ENCODE measurements around the gene DCXR. TPM values are rescaled to one million over a fixed set of nuclear protein-coding genes. Genes with fewer than 3 reads are reported as not detected.

Gene DCXR
- total RNA-seq, 1 donor = 25.2 TPM

- H3K4me1 ChIP-seq (ENCODE audit: insufficient read depth, low read length) = no peaks in the 10 kb centered on the region
- no peaks in the 10 kb centered on the region for H3K27me3 ChIP-seq (ENCODE audit: insufficient read depth, low read length)
- H3K4me3 ChIP-seq (ENCODE audit: low read length) = no peak overlapping the region
- no peaks in the 10 kb centered on the region for H3K9me3 ChIP-seq (ENCODE audit: low read depth, low read length)
Measured at GRCh38 chr17:81999976-82000802, 37.3 kb downstream of the DCXR start.

GRCh38 chr17:81999587-81999975, 37.9 kb downstream of the DCXR start:
- Histone ChIP-seq H3K9me3 (ENCODE audit: low read depth, low read length) (no peaks in the 10 kb centered on the region), H3K4me1 (ENCODE audit: insufficient read depth, low read length) (no peaks in the 10 kb centered on the region), H3K27me3 (ENCODE audit: insufficient read depth, low read length) (no peaks in the 10 kb centered on the region), H3K4me3 (ENCODE audit: low read length) (no peak overlapping the region)

GRCh38 chr17:81998691-81999438, 38.6 kb downstream of the DCXR start:
- Histone ChIP-seq H3K4me1 (ENCODE audit: insufficient read depth, low read length) (no peaks in the 10 kb centered on the region), H3K27me3 (ENCODE audit: insufficient read depth, low read length) (no peaks in the 10 kb centered on the region), H3K9me3 (ENCODE audit: low read depth, low read length) (no peaks in the 10 kb centered on the region), H3K4me3 (ENCODE audit: low read length) (no peak overlapping the region)

- Histone ChIP-seq H3K4me1 (ENCODE audit: insufficient read depth, low read length) (no peaks in the 10 kb centered on the region), H3K4me3 (ENCODE audit: low read length) (no peak overlapping the region), H3K9me3 (ENCODE audit: low read depth, low read length) (no peaks in the 10 kb centered on the region), H3K27me3 (ENCODE audit: insufficient read depth, low read length) (no peaks in the 10 kb centered on the region)
Measured at GRCh38 chr17:81998212-81998611, 39.3 kb downstream of the DCXR start.

- Histone ChIP-seq H3K4me3 (ENCODE audit: low read length) (no peak overlapping the region), H3K27me3 (ENCODE audit: insufficient read depth, low read length) (no peaks in the 10 kb centered on the region), H3K4me1 (ENCODE audit: insufficient read depth, low read length) (no peaks in the 10 kb centered on the region), H3K9me3 (ENCODE audit: low read depth, low read length) (no peaks in the 10 kb centered on the region)
Measured at GRCh38 chr17:81996757-81997441, 40.6 kb downstream of the DCXR start.

GRCh38 chr17:81996232-81996756, 41.2 kb downstream of the DCXR start:
- H3K4me3 ChIP-seq (ENCODE audit: low read length) = no peak overlapping the region
- H3K27me3 ChIP-seq (ENCODE audit: insufficient read depth, low read length) = no peaks in the 10 kb centered on the region
- no peaks in the 10 kb centered on the region for H3K4me1 ChIP-seq (ENCODE audit: insufficient read depth, low read length)
- no peaks in the 10 kb centered on the region for H3K9me3 ChIP-seq (ENCODE audit: low read depth, low read length)

- no peak overlapping the region for H3K4me3 ChIP-seq (ENCODE audit: low read length)
- H3K4me1 ChIP-seq (ENCODE audit: insufficient read depth, low read length) = no peaks in the 10 kb centered on the region
- no peaks in the 10 kb centered on the region for H3K9me3 ChIP-seq (ENCODE audit: low read depth, low read length)
- no peaks in the 10 kb centered on the region for H3K27me3 ChIP-seq (ENCODE audit: insufficient read depth, low read length)
Measured at GRCh38 chr17:81995463-81996231, 41.9 kb downstream of the DCXR start.

- no peaks in the 10 kb centered on the region for H3K9me3 ChIP-seq (ENCODE audit: low read depth, low read length)
- H3K4me1 ChIP-seq (ENCODE audit: insufficient read depth, low read length) = no peaks in the 10 kb centered on the region
- H3K4me3 ChIP-seq (ENCODE audit: low read length) = no peak overlapping the region
- H3K27me3 ChIP-seq (ENCODE audit: insufficient read depth, low read length) = no peaks in the 10 kb centered on the region
Measured at GRCh38 chr17:81994593-81995462, 42.7 kb downstream of the DCXR start.

GRCh38 chr17:81993729-81994592, 43.5 kb downstream of the DCXR start:
- Histone ChIP-seq H3K9me3 (ENCODE audit: low read depth, low read length) (no peaks in the 10 kb centered on the region), H3K4me1 (ENCODE audit: insufficient read depth, low read length) (no peaks in the 10 kb centered on the region)

GRCh38 chr17:81992306-81993102, 45.0 kb downstream of the DCXR start:
- Histone ChIP-seq H3K4me3 (ENCODE audit: low read length) (no peak overlapping the region), H3K4me1 (ENCODE audit: insufficient read depth, low read length) (no peaks in the 10 kb centered on the region), H3K9me3 (ENCODE audit: low read depth, low read length) (no peaks in the 10 kb centered on the region)

More at GRCh38 chr17:81993729-81994592, 43.5 kb downstream of the DCXR start:
- H3K27me3 ChIP-seq (ENCODE audit: insufficient read depth, low read length) = no peaks in the 10 kb centered on the region
- H3K4me3 ChIP-seq (ENCODE audit: low read length) = no peak overlapping the region

GRCh38 chr17:81991684-81992305, 45.7 kb downstream of the DCXR start:
- no peak overlapping the region for H3K4me3 ChIP-seq (ENCODE audit: low read length)

More at GRCh38 chr17:81992306-81993102, 45.0 kb downstream of the DCXR start:
- no peaks in the 10 kb centered on the region for H3K27me3 ChIP-seq (ENCODE audit: insufficient read depth, low read length)

More at GRCh38 chr17:81991684-81992305, 45.7 kb downstream of the DCXR start:
- H3K27me3 ChIP-seq (ENCODE audit: insufficient read depth, low read length) = no peaks in the 10 kb centered on the region
- no peaks in the 10 kb centered on the region for H3K9me3 ChIP-seq (ENCODE audit: low read depth, low read length)
- no peaks in the 10 kb centered on the region for H3K4me1 ChIP-seq (ENCODE audit: insufficient read depth, low read length)

Data from mononuclear cell (primary cell).